Epidermal melanocyte (primary cell): ENCODE results near the gene CHCHD6.
"Not testable (repeated sequence)": the region's sequence is repeated elsewhere in the genome, so short reads cannot be mapped to it uniquely, and the experiment has no call there.

Experiments used
- DNase-seq: peaks from one replicate; pipeline ENCODE4 v3.0.0; 2011; ENCODE audit warnings: low spot score; ENCODE audit not compliant: insufficient read length

CHCHD6 gene

DNA sequence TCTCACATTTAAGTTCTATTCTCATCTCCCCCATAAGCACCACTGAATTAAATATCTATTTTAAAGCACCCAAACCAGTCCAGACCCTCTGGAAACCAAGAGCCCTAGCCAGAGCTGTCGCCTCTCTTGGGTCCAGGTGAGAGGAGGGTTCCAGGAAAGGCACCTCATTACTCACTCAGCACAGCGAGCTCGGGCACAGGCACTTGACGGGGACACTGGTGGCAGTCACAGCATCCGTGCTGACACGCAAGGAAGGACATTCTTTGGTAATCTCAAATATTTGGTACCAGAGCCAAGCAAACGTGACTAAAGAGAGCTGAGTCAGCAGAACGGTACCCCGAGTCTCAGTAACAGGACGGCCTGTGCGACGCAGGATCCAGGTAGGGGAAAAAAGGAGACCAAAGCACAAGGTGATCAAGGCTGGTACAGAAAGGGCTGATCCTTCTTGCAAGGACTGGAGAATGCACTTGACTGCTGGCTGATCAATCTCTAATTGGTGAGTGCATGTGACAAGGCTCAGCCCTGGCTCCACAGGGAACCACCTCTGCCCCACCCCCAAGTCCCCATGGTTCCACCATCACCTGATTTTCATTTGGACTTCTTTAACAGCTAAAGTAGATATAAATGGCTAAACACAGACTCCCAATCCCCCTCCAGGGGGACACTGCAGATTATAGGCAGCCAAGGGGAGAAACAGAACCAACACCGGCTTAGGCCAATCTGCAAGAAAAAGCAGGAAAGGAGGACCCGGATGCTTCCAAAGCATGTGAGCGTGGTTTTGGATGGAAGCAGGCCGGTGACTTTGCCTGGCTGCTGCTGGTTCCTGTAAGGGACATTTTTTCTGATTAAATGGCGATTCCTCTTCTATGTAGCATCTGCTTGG lies 61.4 kb downstream of the CHCHD6 start:
- DNase-seq, result no peak

DNA sequence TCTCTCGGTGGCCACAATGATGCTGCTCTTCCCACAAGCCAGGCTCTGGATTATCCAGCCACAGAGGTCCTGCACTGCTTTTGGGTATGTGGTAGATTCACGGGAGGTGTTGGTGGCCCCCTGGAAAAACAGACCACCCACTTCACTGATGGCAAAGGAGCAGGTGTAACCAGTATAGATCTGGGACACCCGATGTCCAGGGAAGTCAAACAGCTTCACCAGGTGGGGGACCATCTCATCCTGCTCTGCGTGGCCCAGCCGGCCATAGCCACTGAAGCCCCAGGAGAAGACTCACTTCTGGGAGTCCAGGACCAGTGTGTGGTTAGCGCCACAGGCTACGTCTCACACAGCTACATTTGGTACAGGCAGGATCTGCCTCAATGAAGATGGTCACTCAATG lies 62.6 kb downstream of the CHCHD6 start:
- DNase-seq, result no peak

DNA sequence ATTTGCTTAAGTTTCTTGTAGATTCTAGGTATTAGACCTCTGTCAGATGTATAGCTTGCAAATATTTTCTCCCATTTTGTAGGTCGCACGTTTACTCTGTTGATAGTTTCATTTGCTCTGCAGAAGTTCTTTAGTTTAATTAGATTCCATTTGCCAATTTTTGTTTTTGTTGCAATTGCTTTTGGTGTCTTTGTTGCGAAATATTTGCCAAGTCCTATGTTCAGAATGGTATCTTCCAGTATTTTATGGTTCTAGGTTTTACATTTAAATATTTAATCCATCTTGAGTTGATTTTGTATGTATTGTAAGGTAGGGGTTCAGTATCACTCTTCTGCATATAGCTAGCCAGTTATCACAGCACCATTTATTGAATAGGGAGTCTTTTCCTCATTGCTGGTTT lies 64.9 kb downstream of the CHCHD6 start:
- no peak for DNase-seq

DNA sequence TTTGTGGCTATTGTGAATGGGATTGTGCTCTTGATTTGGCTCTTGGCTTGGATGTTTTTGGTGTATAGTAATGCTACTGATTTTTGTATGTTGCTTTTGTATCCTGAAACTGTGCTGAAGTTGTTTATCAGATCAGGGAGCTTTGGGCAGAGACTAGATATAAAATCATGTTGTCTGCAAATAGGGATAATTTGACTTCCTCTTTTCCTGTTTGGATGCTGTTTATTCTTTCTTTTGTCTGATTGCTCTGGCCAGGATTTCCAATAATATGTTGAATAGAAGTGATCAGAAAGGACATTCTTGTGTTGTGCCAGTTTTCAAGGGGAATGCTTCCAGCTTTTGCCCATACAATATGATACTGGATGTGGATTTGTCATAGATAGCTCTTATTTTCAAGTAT lies 66.1 kb downstream of the CHCHD6 start:
- DNase-seq, result no peak

DNA sequence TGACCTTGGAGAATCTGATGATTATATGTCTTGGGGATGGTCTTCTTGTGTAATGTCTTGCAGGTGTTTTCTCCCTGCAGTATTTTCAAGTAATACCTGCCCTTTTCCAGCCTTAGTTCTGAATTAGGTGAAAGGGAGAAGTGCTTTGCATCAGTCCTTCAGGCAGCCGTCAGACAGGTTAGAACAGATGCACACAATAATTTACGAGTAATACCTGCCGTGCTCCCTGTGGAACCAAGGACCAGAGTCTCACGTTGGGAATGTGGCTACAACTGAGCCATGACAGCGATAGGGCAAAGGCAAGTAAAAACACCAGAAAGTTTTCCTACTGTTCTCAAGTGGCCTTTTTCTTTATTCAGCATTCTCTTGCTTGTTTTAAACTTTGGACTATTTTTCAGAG lies 69.1 kb downstream of the CHCHD6 start:
- DNase-seq, result no peak

DNA sequence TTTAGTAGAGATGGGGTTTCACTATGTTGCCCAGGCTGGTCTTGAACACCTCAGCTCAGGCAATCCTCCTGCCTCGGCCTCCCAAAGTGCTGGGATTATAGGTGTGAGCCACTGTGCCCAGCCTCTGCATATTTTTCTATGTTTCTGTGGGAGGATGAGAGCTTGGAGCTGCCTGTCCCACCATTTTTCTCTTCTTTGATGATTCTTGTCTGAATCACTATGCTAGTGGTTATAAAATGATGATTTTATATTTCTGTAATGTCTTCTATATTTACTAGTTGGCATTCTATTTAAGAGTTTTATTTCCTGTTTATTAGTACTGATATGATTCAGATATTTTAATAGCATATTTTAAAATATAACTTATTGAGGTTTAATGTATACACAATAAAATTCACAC lies 69.7 kb downstream of the CHCHD6 start:
- no peak for DNase-seq

DNA sequence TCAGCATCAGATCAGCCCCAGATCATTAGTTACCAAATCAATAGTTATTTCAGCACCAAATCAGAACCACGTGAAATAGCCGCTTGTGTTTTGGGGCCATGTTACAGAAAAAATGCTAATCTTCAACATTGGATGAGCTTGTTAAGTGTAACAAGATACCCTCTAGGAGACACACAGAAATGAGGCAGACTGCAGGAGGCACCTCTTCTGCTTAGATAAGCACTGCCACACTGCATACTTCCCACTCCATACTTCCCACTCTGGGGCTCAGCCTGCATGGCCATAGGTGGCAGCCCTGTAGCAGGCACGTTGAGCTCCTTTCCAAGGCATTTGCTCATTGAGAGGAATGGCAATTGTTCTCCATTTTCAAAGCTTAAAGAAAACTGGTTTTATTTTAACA lies 73.3 kb downstream of the CHCHD6 start:
- DNase-seq, result no peak

DNA sequence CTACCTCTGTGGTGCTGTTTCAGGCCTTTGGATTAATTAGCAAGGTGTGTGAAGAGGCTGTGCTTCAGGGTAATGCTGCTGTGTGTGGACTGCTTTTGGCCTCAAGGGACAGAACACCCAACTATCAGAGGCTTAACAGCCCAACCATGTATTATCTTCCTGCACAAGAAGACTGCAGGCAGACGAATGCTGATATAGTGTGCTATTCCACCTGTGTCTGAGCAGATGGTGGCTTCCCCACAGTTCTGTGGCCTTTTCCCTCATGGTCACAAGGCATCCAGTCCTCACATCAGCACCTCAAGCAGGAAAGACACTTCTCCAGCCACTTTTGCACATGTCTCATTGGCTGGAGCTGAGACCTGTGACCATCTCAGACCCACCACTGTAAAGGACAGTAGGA lies 76.6 kb downstream of the CHCHD6 start:
- no peak for DNase-seq

DNA sequence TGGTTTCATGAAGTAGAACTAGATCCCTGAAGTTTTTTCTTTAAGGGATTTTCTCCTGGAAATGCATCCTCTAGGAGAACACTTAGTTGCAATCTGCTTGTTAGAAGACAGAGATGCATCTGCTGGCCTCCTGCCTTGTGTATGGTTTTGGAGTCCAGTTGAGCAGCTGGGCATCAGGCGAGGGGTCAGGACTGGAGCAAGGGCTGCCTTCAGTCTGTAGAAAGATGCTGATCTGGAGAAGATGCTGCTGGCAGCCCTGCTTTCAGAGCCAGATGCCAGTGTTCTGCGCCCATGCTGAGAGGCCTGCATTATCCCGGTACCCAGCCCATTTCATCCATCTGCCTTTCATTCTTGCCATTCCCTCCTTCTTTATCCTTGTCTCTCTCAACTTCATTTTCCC lies 77.4 kb downstream of the CHCHD6 start:
- DNase-seq, result no peak

DNA sequence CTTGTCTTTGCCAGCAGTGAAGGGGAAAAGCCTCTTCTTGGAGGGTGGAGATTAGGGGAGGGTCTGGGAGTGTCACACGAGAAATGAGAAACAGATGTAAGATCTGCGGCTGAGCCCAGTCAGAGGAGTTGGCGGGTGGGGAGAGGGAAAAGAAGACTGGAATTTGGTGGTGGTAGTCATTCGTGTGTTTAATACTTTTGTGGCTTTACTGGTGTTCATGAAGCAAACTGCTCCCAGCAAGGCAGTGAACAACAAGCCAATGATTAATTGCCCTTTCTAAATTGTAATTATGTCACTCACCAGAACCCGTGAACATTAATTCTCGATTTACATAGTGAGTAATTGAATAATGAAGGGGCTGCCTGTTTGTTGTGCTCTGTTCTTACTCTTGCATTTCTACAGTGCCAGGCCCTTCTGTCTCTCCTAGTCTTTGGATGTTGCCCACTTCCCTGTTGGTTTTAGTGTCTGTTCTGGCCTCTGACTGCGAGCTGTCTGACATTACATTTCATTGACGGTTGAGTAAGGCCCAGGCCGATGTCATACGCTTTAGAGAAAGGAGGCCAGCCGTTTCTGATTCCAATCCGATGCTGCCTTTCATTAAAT lies 78.0 kb downstream of the CHCHD6 start:
- DNase-seq, result no peak

DNA sequence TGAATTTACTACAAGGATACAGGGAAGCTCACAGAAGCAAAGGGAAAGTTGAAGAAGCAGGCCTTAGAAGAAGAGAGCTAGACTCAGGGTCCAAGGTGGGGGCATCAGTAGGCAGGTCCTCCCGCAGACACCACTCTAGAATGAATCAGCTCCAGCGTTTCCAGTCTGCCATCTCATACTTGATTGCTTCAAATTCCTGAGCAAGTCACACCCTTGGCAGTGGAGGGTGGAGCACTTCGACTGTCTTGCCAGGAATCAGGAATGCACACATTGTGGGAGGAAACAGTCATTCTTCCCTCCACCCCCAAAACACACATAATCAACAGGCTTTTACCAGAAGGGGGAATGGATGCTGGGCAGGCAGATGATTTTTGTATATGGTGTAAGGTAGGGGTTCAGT lies 78.5 kb downstream of the CHCHD6 start:
- peak; percentile 34 for DNase-seq

DNA sequence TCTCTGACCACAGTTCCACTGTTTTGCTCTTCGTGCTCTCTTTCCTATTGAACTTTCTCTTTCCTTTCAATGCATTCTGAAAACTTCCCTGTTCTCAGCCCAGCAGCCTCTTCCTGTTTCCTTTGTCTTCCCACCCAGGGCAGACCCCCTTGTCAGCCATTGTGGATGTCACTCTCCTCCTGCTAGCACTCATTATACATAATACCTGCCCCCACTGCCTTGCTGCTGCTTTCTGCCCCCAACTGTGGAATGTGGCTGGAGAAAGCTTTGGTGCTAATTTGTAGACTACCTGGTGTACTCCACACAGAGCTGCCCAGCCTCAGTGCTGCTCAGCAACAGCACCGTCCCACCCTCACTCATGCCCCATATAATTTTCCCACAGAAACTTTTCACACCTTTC lies 80.2 kb downstream of the CHCHD6 start:
- no peak for DNase-seq

DNA sequence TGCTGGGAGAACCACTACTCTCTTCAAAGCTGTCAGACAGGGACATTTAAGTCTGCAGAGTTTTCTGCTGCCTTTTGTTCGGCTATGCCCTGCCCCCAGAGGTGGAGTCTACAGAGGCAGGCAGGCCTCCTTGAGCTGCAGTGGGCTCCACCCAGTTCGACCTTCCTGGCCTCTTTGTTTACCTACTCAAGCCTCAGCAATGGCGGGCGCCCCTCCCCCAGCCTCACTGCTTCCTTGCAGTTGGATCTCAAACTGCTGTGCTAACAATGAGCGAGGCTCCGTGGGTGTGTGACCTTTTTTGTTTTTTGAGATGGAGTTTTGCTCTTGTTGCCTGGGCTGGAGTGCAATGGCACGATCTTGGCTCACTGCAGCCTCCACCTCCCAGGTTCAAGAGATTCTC lies 87.3 kb downstream of the CHCHD6 start:
- DNase-seq, result not testable (repeated sequence)

DNA sequence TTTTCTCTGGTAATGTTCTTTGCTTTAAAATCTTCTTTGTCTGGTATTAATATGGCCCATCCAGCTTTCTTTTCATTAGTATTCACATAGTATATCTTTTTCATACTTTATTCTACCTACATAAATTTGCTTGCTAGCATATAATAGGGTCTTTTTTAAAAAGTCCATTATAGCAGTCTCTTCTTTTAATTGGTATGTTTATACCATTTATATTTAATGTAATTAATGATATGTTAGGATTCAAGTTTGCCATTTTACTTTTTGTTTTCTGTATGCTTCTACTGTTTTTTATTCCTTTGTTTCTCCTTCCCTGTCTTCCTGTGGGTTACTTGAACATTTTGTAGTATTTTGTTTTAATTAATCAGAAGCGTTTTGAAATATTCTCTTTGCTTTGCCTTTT lies 89.0 kb downstream of the CHCHD6 start:
- no peak for DNase-seq

DNA sequence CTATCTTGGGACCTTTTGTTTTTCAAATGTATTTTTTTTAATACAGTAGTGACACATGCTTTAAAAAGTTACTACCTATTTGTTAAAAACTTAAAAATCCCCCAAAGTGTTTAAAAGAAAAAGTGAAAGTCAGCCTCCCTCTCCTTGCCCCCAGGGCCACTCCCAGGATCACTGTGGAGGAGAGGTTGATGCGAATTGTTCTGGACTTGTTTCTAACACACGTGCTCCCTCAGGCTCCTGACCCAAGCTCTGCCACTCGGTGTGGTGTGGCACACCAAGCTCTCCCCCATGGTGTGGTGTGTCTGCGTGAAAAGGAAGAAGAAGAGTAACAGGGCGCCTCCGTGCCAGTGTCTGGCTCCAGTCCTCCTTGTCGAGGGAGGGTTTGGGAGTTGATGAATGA lies 93.5 kb downstream of the CHCHD6 start:
- DNase-seq, result no peak

DNA sequence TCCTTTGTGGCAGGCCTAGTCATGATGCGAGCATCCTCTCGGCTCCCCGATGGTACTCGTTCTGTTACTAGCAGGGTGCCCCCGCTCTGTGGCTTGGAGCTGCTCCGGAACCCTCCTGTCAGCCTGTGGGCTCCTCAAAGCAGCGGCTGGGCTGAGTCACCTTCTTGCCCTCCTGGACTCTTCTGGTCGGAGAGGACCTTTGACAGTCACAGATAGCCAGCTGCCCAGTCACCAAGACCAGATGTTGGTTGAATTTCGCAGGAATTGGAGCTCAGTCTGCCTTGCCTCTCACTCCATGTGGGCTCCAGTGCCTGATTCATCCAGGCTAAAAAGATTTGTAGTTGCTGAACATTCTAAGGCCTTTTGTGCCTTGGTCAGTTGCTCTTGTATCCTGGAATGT lies 94.5 kb downstream of the CHCHD6 start:
- DNase-seq, result no peak

DNA sequence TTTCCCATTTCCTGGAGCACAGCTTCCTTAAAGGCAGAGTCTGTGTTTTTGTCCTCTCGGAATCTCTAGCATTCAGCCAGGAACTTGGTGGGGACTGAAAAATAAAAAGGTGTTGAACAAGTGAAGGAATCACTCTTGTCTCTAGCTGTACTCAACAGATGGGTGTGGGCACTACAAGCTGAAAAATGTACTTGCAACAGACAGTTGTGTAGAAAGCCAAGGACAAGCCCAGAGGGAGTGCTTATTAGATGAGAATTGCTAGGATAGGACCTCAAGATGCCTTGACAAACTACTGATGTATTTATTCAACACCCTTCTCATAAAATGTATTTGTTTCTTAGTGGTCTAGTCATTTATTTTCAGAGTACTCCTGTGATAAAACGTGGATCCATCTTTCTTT lies 95.1 kb downstream of the CHCHD6 start:
- DNase-seq, result no peak

DNA sequence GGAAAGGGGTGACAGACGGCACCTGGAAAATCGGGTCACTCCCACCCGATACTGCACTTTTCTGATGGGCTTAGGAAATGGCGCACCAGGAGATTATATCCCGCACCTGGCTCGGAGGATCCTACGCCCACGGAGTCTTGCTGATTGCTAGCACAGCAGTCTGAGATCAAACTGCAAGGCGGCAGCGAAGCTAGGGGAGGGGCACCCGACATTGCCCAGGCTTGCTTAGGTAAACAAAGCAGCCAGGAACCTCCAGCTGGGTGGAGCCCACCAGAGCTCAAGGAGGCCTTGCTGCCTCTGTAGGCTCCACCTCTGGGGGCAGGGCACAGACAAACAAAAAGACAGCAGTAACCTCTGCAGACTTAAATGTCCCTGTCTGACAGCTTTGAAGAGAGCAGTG lies 97.3 kb downstream of the CHCHD6 start:
- not testable (repeated sequence) for DNase-seq

DNA sequence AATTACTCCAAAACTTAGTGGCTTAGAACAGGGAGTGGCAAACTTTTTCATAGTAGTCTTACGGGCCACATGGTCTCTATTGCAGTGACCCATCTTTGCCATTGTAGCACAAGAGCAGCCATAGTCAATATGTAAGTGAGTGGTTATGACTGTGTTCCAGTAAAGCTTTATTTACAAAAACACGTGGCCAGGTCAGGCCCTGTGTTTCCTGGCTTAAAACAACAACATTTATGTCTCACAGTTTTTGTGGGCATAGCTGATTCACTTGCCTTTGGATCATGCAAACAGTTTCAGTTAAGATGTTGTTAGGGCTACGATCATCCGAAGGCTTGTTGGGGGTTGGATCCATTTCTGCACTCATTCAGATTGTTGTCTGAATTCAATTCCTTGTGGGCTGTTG lies 103.8 kb downstream of the CHCHD6 start:
- no peak for DNase-seq

DNA sequence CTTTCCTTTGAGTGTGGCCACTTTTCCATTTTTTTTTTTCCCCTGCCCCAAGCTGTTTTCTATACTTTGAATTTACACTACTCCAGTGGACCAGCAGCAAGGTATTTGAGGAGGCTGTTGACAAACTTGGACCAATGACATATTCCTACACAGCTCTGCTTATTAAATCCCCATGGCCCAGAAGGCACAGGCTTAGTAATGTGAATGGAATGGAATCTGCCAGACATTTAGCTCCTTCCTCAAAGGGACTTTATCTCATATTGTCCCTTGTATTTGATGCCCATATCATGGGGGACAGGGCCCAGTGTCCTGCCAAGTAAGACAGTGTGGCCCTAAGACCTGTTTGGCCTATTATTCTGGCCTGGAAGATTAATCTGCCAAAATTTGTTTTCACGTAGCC lies 107.5 kb downstream of the CHCHD6 start:
- DNase-seq, result peak; percentile 40

DNA sequence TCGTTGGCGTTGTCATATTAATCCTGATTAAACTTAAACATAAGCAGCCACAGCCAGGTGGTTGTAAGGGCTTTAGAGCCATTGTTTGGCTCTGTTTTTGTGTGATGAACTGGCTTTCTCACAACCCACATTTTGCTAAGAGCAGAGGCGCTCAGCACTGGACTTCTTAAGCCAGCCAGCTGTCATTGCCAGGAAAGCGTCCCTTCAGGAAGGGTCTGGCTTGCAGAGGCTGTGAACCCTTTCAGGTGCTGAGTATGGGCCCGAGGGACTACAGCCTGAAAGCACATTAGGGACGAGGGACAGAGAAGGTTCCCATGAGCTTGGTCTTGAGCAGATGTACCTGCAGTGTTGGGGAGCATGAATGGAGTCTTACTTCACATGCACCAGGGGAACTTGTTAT lies 112.3 kb downstream of the CHCHD6 start:
- no peak for DNase-seq

DNA sequence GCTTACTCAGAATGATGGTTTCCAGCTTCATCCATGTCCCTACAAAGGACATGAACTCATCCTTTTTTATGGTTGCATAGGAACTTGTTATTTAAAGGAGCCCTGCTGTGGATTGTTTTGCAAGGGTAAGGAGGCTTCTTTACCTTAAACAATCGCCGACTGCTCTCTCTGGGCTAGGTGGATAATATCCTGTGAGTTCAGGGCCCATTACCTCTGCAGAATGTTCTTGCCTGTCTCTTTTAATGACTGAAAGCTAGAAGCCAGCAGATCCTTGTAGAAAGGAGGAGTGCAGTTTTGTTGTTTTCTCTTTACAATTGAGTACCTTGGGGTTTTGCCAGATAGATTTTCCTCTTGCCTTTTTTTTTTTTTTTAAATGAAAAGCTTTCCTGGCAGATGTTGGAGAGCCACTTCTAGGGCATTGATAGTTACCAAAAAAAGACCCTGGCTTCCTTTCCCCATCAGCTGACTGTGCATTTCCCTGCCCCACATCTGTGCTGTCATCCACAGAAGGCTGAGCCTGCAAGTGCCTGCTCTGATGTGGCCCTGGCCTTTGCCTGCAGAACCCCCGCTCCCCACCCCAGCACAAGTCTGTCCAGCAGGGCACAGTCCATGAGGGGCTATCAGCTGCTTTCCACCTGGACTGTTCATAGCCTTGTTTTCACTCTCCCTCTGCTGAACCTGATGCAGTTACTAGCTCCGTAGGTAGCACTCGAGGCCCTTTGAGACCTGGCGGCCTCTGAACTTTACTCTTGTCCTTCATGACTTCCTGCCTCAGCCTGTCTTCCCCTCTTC lies 113.1 kb downstream of the CHCHD6 start:
- DNase-seq, result no peak
